Measurements from ENCODE around the gene COL27A1.
A peak's percentile ranks its signal among the peaks of the same experiment; 100 is the strongest.

DNA sequence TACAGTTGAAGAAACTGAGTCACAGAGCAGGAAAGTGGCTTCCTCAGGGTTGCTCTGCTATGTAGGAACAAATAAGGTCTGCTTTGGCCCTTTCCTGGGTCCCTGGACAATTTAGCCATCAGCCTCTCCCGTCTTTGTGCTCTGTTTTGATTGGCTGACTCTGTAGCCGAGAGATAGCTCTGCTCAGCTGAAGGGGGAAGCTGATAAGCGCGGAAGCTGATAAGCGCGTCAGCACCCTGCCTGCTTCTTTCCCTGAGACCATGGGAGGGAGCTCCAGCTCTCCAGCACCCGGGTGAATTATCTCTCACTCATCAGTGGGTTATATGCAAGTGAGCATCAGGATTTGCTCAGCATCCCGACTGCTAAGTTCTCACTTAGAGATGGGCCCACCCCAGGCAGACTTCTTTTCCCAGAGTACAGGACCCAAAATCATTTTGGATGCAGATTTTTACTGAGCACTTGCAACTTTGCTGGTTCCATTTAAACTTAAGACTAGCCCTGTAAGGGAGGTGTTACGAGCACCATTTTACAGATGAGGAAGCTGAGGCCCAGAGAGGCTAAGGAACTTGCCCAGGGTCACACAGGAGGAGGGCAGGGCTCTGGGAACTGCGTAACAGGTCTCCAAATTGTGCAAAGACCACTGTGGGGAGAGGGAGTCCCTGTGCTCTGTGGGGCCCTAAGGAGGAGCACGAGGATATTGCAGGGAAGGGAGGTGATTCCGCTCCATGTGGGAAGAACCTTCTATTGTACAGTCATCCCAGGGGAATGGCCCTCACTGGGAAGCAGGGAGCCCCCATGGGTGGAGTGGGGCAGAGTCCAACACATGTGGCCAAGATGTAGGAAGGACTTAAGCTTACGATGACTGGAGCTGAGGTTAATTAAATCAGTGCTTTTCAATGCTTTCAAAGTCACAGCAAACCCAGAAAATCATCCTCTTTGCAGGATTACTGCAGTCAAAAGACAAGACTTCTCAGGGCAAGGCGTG lies 83.8 kb downstream of the COL27A1 start:
- TF ChIP-seq, protein P1, sequence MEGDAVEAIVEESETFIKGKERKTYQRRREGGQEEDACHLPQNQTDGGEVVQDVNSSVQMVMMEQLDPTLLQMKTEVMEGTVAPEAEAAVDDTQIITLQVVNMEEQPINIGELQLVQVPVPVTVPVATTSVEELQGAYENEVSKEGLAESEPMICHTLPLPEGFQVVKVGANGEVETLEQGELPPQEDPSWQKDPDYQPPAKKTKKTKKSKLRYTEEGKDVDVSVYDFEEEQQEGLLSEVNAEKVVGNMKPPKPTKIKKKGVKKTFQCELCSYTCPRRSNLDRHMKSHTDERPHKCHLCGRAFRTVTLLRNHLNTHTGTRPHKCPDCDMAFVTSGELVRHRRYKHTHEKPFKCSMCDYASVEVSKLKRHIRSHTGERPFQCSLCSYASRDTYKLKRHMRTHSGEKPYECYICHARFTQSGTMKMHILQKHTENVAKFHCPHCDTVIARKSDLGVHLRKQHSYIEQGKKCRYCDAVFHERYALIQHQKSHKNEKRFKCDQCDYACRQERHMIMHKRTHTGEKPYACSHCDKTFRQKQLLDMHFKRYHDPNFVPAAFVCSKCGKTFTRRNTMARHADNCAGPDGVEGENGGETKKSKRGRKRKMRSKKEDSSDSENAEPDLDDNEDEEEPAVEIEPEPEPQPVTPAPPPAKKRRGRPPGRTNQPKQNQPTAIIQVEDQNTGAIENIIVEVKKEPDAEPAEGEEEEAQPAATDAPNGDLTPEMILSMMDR (IDR thresholded peaks at IDR 0.05; ENCODE audit: low read depth, low read length), result peak; percentile 9
- TF ChIP-seq, protein P2, sequence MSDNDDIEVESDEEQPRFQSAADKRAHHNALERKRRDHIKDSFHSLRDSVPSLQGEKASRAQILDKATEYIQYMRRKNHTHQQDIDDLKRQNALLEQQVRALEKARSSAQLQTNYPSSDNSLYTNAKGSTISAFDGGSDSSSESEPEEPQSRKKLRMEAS (IDR thresholded peaks at IDR 0.05; ENCODE audit: low read depth, low read length), result no peak
- no peak for TF ChIP-seq POLR2A (IDR thresholded peaks at IDR 0.05; ENCODE audit: extremely low read depth, insufficient read length)
- TF ChIP-seq MYC (IDR thresholded peaks at IDR 0.05; ENCODE audit: low read depth, low read length), result no peak

Data from NB4 (cell line).